ENCODE data around the gene RIPPLY3. TPM values are rescaled to one million over a fixed set of nuclear protein-coding genes. Genes with fewer than 3 reads are reported as not detected.
"Not testable (repeated sequence)": the region's sequence is repeated elsewhere in the genome, so short reads cannot be mapped to it uniquely, and the experiment has no call there.

The RIPPLY3 gene
- total RNA-seq, 1 experiment from 2014 or later = 0.40 TPM

- Mint-ChIP-seq H3K4me3 (ENCODE audit: low read depth, unreplicated experiment) (peak overlapping the region; percentile 81), H3K4me1 (ENCODE audit: low read depth, unreplicated experiment) (peaks cover 9% of the 10 kb centered on the region), H3K27me3 (ENCODE audit: unreplicated experiment) (no peaks in the 10 kb centered on the region), H3K9me3 (ENCODE audit: low read depth, unreplicated experiment) (no peaks in the 10 kb centered on the region), H3K27ac (ENCODE audit: unreplicated experiment) (peak overlapping the region; percentile 87), H3K36me3 (ENCODE audit: insufficient read depth, unreplicated experiment) (peaks cover 12% of the 10 kb centered on the region)
- peak; percentile 93 for DNase-seq
- peak; percentile 45 for TF ChIP-seq CTCF (IDR thresholded peaks at IDR 0.05; ENCODE audit: unreplicated experiment)
- BruUV-seq (replicated peaks) = no TSS peak
- intact Hi-C loops (cut with micrococcal nuclease; ENCODE audit: unreplicated experiment) = no loop called here
- CTCF ChIA-PET = interaction anchor here (0.6 to 1.4 kb wide), 4 partner anchors 13 to 82 kb away, joined by 3 to 6 read pairs (median 3); partner anchors contain the start of gene HLCS
These were observed 16.6 kb upstream of the RIPPLY3 start for GRCh38 chr21:36989699-36990507.

GRCh38 chr21:36990508-36991205 is 15.8 kb upstream of the RIPPLY3 start:
- H3K4me1 Mint-ChIP-seq (ENCODE audit: low read depth, unreplicated experiment) = peaks cover 9% of the 10 kb centered on the region
- CTCF ChIA-PET = interaction anchor here (1.4 kb wide), 1 partner anchor 14 kb away, joined by 6 read pairs; no protein-coding TSS in a partner anchor
- peak overlapping the region; percentile 81 for H3K4me3 Mint-ChIP-seq (ENCODE audit: low read depth, unreplicated experiment)
- intact Hi-C loops (cut with micrococcal nuclease; ENCODE audit: unreplicated experiment) = no loop called here
- H3K27ac Mint-ChIP-seq (ENCODE audit: unreplicated experiment) = peak overlapping the region; percentile 87
- no TSS peak for BruUV-seq (replicated peaks)
- H3K9me3 Mint-ChIP-seq (ENCODE audit: low read depth, unreplicated experiment) = no peaks in the 10 kb centered on the region
- no peak for TF ChIP-seq CTCF (IDR thresholded peaks at IDR 0.05; ENCODE audit: unreplicated experiment)
- peaks cover 12% of the 10 kb centered on the region for H3K36me3 Mint-ChIP-seq (ENCODE audit: insufficient read depth, unreplicated experiment)
- no peaks in the 10 kb centered on the region for H3K27me3 Mint-ChIP-seq (ENCODE audit: unreplicated experiment)
- DNase-seq = no peak

- CTCF ChIA-PET = no interaction called here
- intact Hi-C loops (cut with micrococcal nuclease; ENCODE audit: unreplicated experiment) = no loop called here
- DNase-seq = no peak
- no peak overlapping the region for H3K27ac Mint-ChIP-seq (ENCODE audit: unreplicated experiment)
- no TSS peak for BruUV-seq (replicated peaks)
- H3K4me3 Mint-ChIP-seq (ENCODE audit: low read depth, unreplicated experiment) = no peak overlapping the region
- H3K4me1 Mint-ChIP-seq (ENCODE audit: low read depth, unreplicated experiment) = peaks cover 8% of the 10 kb centered on the region
- no peaks in the 10 kb centered on the region for H3K9me3 Mint-ChIP-seq (ENCODE audit: low read depth, unreplicated experiment)
- no peak for TF ChIP-seq CTCF (IDR thresholded peaks at IDR 0.05; ENCODE audit: unreplicated experiment)
- H3K36me3 Mint-ChIP-seq (ENCODE audit: insufficient read depth, unreplicated experiment) = peaks cover 12% of the 10 kb centered on the region
- H3K27me3 Mint-ChIP-seq (ENCODE audit: unreplicated experiment) = no peaks in the 10 kb centered on the region
These were observed 13.8 kb upstream of the RIPPLY3 start for GRCh38 chr21:36992671-36993070.

GRCh38 chr21:36994501-36995158 is 11.9 kb upstream of the RIPPLY3 start:
- Mint-ChIP-seq H3K27me3 (ENCODE audit: unreplicated experiment) (no peaks in the 10 kb centered on the region), H3K9me3 (ENCODE audit: low read depth, unreplicated experiment) (no peaks in the 10 kb centered on the region), H3K4me1 (ENCODE audit: low read depth, unreplicated experiment) (no peaks in the 10 kb centered on the region), H3K36me3 (ENCODE audit: insufficient read depth, unreplicated experiment) (peaks cover 8% of the 10 kb centered on the region), H3K27ac (ENCODE audit: unreplicated experiment) (no peak overlapping the region), H3K4me3 (ENCODE audit: low read depth, unreplicated experiment) (no peak overlapping the region)
- CTCF ChIA-PET = no interaction called here
- BruUV-seq (replicated peaks) = no TSS peak
- no peak for TF ChIP-seq CTCF (IDR thresholded peaks at IDR 0.05; ENCODE audit: unreplicated experiment)
- DNase-seq = no peak
- intact Hi-C loops (cut with micrococcal nuclease; ENCODE audit: unreplicated experiment) = no loop called here

GRCh38 chr21:36995285-36995684 is 11.2 kb upstream of the RIPPLY3 start:
- H3K36me3 Mint-ChIP-seq (ENCODE audit: insufficient read depth, unreplicated experiment); H3K4me1 Mint-ChIP-seq (ENCODE audit: low read depth, unreplicated experiment); intact Hi-C loops (cut with micrococcal nuclease; ENCODE audit: unreplicated experiment); H3K4me3 Mint-ChIP-seq (ENCODE audit: low read depth, unreplicated experiment); H3K27me3 Mint-ChIP-seq (ENCODE audit: unreplicated experiment); DNase-seq; CTCF ChIA-PET; H3K27ac Mint-ChIP-seq (ENCODE audit: unreplicated experiment); H3K9me3 Mint-ChIP-seq (ENCODE audit: low read depth, unreplicated experiment); BruUV-seq (replicated peaks): not testable (repeated sequence)
